ENCODE results near the gene SAP30BP. TPM values are rescaled to one million over a fixed set of nuclear protein-coding genes. Genes with fewer than 3 reads are reported as not detected.
A peak's percentile ranks its signal among the peaks of the same experiment; 100 is the strongest.

The SAP30BP gene
- total and polyA plus RNA-seq, 2 of the 13 experiments (the other 11 are each of a cell fraction or from before 2014, with no cell fraction given) = 67.7 to 99.4 TPM

- TF ChIP-seq ZNF205 (CRISPR knock-in tag; IDR thresholded peaks at IDR 0.05) (no peak), ZNF563 (CRISPR knock-in tag; IDR thresholded peaks at IDR 0.05) (peak; percentile 48; the same call in 1 of the 2 replicates), NRL (CRISPR knock-in tag; IDR thresholded peaks at IDR 0.05; ENCODE audit: borderline replicate concordance) (peak; percentile 88), KLF12 (CRISPR knock-in tag; IDR thresholded peaks at IDR 0.05; ENCODE audit: borderline replicate concordance) (peak; percentile 40; the same call in 1 of the 2 replicates), ZNF180 (CRISPR knock-in tag; IDR thresholded peaks at IDR 0.05; ENCODE audit: borderline replicate concordance, low read depth) (no peak), ZNF550 (CRISPR knock-in tag; IDR thresholded peaks at IDR 0.05; ENCODE audit: borderline replicate concordance) (no peak), ZNF775 (CRISPR knock-in tag; IDR thresholded peaks at IDR 0.05; ENCODE audit: borderline replicate concordance) (no peak), ZNF383 (CRISPR knock-in tag; IDR thresholded peaks at IDR 0.05; ENCODE audit: borderline replicate concordance) (no peak), KIAA2018 (CRISPR knock-in tag; IDR thresholded peaks at IDR 0.05; ENCODE audit: borderline replicate concordance) (no peak), CTCF (CRISPR knock-in tag; IDR thresholded peaks at IDR 0.05) (peak; percentile 33), ADNP (CRISPR knock-in tag; IDR thresholded peaks at IDR 0.05) (no peak), TSC22D2 (CRISPR knock-in tag; IDR thresholded peaks at IDR 0.05; ENCODE audit: borderline replicate concordance) (0 out of 2 replicates have a peak, but pooled peaks have one; percentile 33)
- TF ChIP-seq, protein P1, sequence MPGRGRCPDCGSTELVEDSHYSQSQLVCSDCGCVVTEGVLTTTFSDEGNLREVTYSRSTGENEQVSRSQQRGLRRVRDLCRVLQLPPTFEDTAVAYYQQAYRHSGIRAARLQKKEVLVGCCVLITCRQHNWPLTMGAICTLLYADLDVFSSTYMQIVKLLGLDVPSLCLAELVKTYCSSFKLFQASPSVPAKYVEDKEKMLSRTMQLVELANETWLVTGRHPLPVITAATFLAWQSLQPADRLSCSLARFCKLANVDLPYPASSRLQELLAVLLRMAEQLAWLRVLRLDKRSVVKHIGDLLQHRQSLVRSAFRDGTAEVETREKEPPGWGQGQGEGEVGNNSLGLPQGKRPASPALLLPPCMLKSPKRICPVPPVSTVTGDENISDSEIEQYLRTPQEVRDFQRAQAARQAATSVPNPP (CRISPR knock-in tag; IDR thresholded peaks at IDR 0.05) = no peak
- TF ChIP-seq, protein P2, sequence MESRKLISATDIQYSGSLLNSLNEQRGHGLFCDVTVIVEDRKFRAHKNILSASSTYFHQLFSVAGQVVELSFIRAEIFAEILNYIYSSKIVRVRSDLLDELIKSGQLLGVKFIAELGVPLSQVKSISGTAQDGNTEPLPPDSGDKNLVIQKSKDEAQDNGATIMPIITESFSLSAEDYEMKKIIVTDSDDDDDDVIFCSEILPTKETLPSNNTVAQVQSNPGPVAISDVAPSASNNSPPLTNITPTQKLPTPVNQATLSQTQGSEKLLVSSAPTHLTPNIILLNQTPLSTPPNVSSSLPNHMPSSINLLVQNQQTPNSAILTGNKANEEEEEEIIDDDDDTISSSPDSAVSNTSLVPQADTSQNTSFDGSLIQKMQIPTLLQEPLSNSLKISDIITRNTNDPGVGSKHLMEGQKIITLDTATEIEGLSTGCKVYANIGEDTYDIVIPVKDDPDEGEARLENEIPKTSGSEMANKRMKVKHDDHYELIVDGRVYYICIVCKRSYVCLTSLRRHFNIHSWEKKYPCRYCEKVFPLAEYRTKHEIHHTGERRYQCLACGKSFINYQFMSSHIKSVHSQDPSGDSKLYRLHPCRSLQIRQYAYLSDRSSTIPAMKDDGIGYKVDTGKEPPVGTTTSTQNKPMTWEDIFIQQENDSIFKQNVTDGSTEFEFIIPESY (CRISPR knock-in tag; IDR thresholded peaks at IDR 0.05) = peak; percentile 29; the same call in 1 of the 2 replicates
Observed at GRCh38 chr17:75754378-75755204, 87.5 kb downstream of the SAP30BP start (continued).
